DMS153 treated with DMSO at 0.1 percent for 48 hours (cell line): ENCODE measurements around the gene PHACTR2.
"Not testable (repeated sequence)": the region's sequence is repeated elsewhere in the genome, so short reads cannot be mapped to it uniquely, and the experiment has no call there.

Experiments
- DNase-seq: peaks from one replicate; lab custom pipeline; 2025; ENCODE audit not compliant: unreplicated experiment; lab: John Stamatoyannopoulos, UW

PHACTR2 gene

GRCh38 chr6:143761074-143761473, 83.3 kb downstream of the PHACTR2 start:
- DNase-seq, result no peak

- DNase-seq, result no peak
Observed at GRCh38 chr6:143762126-143762525, 84.4 kb downstream of the PHACTR2 start.

DNA sequence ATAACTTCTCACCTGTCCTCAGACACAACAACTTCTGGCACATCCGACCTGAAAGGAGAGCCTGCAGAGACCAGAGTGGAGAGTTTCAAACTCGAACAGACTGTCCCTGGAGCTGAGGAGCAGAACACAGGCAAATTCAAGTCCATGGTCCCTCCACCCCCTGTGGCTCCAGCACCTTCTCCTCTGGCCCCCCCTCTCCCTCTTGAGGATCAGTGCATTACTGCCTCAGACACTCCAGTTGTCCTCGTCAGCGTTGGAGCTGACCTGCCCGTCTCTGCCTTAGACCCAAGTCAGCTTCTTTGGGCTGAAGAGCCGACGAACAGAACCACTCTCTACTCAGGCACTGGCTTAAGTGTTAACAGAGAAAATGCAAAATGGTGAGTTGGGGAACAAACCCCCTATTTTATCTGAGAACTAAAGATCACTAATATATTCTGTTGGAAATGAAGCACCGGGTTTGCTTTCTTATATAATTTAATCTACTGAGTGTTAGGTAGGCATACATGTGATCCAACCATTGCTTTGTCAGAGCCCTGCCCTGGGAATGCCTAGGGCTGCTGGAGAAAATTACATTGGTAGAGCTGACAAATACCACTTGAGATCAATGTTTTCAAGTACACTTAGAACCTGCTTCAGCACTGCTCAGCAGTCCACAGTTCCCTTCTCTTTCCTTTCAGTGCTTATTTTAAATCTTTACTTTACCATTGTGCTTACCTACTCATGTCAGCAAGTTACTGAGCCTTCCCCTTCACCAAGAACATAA, 87.8 kb downstream of the PHACTR2 start:
- no peak for DNase-seq

DNA sequence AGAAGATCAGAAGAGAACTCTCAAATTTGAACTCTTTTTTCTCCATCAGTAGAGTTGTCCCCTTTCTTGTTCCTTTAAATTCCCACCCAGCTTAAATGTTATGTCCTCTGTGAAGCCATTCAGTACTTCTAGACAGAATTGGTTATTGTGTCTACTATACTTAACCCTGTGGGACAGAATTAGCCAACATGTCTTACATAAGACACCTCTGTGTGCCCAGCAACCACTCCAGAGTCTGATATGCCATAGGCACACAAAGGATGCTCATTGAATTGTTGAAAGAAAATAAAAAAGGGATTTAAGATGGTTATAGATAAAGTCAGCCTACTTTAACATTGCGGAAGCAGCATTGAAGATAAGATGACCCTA, 88.4 kb downstream of the PHACTR2 start:
- DNase-seq, result no peak

GRCh38 chr6:143767433-143767832, 89.7 kb downstream of the PHACTR2 start:
- no peak for DNase-seq

DNA sequence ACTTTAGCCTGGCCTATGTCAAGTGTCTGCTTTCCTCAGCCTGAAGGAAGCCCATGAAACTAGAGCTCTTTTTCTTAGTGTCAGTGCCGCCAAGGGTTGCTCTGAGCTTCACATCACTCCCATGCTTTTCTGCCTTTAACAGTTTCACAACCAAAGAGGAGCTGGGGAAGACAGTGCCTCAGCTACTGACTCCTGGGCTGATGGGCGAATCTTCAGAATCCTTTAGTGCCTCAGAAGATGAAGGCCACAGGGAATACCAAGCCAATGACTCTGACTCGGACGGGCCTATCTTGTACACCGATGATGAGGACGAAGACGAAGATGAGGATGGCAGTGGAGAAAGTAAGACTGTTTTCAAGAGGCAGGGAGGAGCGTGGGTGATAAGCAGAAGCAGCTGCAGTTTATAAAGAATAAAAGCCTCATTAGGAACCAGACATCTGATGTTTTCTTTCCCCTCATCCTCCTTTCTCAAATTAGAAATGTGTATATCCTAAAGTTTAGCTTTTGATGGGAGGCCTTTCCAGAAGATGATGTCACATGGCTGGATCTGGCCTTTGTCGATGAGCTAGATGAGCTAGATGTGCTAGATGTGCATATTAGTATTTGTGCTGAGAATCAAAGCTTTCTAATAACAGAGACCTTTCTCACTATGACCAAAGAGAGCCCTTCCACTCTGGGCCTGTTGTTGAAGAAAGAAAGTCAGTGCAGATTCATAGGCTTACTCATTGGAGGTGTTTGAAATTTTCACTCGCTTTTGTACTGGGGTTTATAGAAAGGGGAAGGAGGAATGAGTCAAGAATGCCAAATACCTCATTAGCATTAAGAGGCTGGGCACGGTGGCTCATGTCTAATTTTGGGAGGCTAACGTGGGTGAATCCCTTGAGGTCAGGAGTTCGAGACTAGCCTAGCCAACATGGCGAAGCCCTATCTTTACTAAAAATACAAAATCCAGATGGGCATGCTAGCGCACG, 94.6 kb downstream of the PHACTR2 start:
- DNase-seq, result no peak

- DNase-seq, result no peak
Observed at GRCh38 chr6:143773506-143774150, 95.9 kb downstream of the PHACTR2 start.

- no peak for DNase-seq
Observed at GRCh38 chr6:143774347-143774746, 96.6 kb downstream of the PHACTR2 start.

GRCh38 chr6:143775336-143775735, 97.6 kb downstream of the PHACTR2 start:
- no peak for DNase-seq

DNA sequence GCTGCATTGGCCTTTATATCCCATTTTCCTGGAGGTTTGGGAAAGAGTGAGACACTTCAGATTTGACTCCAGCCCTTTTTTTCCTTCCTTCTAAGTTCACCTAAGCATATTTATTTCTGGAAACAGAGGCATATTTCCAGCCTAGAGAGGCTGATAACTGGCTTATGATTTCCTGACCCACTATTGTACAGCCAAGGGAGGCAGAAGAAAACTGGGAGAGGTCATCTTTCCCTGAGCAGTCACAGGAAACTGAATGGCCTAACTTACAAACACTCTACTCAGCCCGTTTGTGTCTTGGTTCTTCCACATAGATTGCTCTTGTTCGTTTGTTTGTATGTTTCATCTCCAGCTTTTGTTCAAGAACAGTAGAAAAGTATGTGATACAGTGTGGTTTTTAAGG, 101.2 kb downstream of the PHACTR2 start:
- no peak for DNase-seq

DNA sequence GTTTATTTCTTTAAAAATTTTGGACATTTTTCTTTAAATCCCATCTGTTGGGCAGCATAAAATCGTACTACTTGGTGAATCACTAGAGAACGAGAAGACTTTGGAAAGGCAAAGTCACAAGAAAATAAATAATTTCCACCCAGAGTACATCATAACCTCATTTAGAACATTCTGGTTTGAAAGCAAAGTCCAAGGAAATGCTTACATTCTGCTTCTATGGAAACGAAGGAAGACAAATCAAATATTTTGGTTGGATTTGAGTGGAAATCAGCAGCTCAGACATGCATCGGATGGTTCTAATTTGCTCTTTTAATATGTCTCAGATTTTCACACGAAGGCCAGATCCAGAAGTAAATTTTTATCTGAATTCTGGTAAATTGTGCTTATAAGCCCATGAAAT, 104.7 kb downstream of the PHACTR2 start:
- no peak for DNase-seq

DNA sequence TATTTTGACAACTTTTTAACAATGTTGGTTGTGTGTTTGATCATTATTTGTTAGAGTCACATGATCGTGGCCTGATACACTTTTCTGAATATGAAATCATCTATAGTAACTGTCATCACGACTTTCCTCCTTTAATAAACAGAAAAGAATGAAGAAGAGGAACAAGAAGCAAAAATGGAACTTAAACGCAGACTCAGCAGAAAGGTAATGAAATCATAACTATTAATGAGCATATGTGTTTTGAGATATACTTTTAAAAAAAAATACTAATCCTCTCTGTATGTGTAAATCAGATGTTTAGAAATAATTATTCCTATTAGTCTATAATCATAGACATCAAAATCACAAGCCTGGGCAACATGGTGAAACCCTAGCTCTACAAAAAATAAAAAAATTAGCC, 105.3 kb downstream of the PHACTR2 start:
- no peak for DNase-seq

GRCh38 chr6:143784316-143784715, 106.6 kb downstream of the PHACTR2 start:
- no peak for DNase-seq

DNA sequence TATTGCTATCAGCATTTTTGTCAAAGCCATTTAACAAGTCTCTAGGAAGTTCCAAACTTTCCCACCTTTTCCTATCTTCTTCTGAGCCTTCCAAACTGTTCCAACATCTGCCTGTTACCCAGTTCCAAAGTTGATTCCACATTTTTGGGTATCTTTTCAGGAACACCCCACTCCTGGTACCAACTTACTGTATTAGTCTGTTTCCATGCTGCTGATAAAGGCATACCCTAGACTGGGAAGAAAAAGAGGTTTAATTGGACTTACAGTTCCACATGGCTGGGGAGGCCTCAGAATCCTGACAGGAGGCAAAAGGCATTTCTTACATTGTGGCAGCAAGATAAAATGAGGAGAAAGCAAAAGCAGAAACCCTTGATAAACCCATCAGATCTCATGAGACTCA, 108.6 kb downstream of the PHACTR2 start:
- DNase-seq, result not testable (repeated sequence)

DNA sequence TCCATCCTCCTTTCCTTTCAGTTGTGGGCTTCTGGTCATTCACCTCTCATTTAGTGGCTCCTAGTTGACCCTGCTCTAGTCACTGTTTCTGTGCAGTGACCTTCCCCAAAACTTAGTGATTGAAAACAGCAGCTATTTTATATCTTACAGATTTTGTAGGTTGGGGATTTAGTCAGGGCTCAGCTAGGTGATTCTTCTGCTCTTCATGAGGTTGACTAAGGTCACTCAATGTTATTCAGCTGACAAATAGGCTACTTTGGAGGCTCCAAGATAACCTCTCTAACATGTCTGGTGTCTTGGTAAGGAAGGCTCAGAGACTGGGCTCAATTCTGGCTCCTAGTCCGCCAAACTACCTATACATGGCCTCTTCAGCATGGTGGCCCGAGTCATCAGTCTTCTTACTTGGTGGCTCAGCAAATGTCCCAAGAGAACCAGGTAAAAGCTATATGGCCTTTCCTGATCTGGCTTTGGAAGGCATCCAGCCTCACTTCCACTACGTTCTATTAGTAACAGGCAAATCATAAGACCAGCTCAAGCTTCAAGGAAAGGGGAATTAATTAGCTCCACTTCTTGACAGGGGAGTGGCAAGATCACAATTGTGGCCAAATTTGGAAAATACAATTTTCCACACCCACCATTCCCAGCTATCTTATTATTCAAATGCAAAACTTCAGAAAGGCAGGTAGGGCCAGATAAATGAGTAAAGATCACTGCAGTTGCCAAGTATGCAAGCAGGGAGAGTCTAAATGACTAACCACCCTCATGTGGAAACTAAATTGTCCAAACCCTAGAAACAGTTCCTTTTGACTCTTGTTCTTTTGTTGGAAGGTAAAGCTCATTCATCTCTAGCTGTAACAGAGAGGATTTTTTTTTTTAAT, 114.9 kb downstream of the PHACTR2 start:
- no peak for DNase-seq

DNA sequence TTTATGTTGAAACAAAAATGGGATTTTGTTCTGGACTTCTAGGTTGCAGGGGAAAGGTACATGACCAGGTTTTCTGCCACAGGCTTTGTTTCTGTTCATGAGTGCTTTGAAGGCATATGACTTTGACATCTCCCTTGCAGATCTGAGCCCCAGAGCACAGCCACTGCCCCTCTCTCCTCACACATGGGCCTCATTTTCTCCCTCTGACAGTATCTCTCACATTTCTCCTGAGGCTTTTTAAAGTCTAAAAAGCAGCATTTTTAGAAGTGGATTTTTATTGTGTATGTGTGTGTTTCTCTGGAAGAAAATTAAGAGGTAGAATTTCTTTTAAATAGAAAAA, 115.5 kb downstream of the PHACTR2 start:
- no peak for DNase-seq

DNA sequence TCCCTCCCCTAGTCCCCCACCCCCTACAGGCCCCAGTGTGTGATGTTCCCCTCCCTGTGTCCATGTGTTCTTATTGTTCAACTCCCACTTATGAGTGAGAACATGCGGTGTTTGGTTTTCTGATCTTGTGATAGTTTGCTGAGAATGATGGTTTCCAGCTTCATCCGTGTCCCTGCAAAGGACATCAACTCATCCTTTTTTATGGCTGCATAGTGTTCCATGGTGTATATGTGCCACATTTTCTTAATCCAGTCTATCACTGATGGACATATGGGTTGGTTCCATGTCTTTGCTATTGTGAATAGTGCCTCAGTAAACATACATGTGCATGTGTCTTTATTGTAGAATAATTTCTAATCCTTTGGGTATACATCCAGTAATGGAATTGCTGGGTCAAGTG, 118.8 kb downstream of the PHACTR2 start:
- not testable (repeated sequence) for DNase-seq

DNA sequence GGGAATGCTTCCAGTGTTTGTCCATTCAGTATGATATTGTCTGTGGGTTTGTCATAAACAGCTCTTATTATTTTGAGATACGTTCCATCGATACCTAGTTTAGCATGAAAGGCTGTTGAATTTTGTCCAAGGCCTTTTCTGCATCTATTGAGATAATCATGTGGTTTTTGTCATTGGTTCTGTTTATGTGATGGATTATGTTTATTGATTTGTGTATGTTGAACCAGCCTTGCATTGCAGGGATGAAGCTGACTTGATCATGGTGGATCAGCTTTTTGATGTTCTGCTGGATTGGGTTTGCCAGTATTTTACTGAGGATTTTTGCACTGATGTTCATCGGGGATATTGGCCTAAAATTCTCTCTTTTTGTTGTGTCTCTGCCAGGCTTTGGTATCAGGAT, 120.7 kb downstream of the PHACTR2 start:
- not testable (repeated sequence) for DNase-seq

- no peak for DNase-seq
Observed at GRCh38 chr6:143802833-143803565, 125.2 kb downstream of the PHACTR2 start.
